IgD-negative memory B cell (primary cell): ENCODE measurements around the gene CYP2D6. TPM values are rescaled to one million over a fixed set of nuclear protein-coding genes. Genes with fewer than 3 reads are reported as not detected.
"Not testable (repeated sequence)": the region's sequence is repeated elsewhere in the genome, so short reads cannot be mapped to it uniquely, and the experiment has no call there.

Source experiments
- H3K27ac Mint-ChIP-seq, 3 donors: one replicate each; pipeline ENCODE4 v1.8.0; 2020 to 2022; ENCODE audit warnings: mild to moderate bottlenecking in 3 of 3, mixed read lengths in 3 of 3, moderate library complexity in 1 of 3
- H3K27me3 Mint-ChIP-seq: one replicate; pipeline ENCODE4 v1.8.0; 2021; ENCODE audit warnings: mixed read lengths
- H3K36me3 Mint-ChIP-seq: one replicate; pipeline ENCODE4 v1.8.0; 2020; ENCODE audit warnings: mild to moderate bottlenecking, mixed read lengths
- H3K4me1 Mint-ChIP-seq, 3 donors: one replicate each; pipeline ENCODE4 v1.8.0; 2020 to 2022; ENCODE audit warnings: mixed read lengths in 3 of 3, mild to moderate bottlenecking in 1 of 3
- H3K4me3 Mint-ChIP-seq, 4 donors: one replicate each; pipeline ENCODE4 v1.8.0; 2020 to 2022; ENCODE audit warnings: mild to moderate bottlenecking in 4 of 4, mixed read lengths in 4 of 4, moderate library complexity in 3 of 4
- H3K9me3 Mint-ChIP-seq, 3 donors: one replicate each; pipeline ENCODE4 v1.8.0; 2020 to 2021; ENCODE audit warnings: mixed read lengths in 3 of 3, mild to moderate bottlenecking in 1 of 3
- polyA plus RNA-seq: library from polyadenylated mRNA; unstranded; fragments of 300-500 nt; fragmentation: Illumina TruSeq; gene quantifications from one replicate; pipeline ENCODE4 v1.2.3, GENCODE V29; 2021

Gene CYP2D6
- polyA plus RNA-seq, 1 donor from 2014 or later: not detected

GRCh38 chr22:42128776-42129694, 1.6 kb downstream of the CYP2D6 start:
- not testable (repeated sequence) for H3K27ac Mint-ChIP-seq, H3K4me3 Mint-ChIP-seq, H3K36me3 Mint-ChIP-seq, H3K9me3 Mint-ChIP-seq, H3K27me3 Mint-ChIP-seq, H3K4me1 Mint-ChIP-seq

GRCh38 chr22:42128007-42128406, 2.6 kb downstream of the CYP2D6 start:
- not testable (repeated sequence) for H3K4me1 Mint-ChIP-seq, H3K27ac Mint-ChIP-seq, H3K9me3 Mint-ChIP-seq, H3K27me3 Mint-ChIP-seq, H3K4me3 Mint-ChIP-seq, H3K36me3 Mint-ChIP-seq

GRCh38 chr22:42127606-42128005, 3.0 kb downstream of the CYP2D6 start:
- H3K27ac Mint-ChIP-seq: no peak overlapping the region
- no peaks in the 10 kb centered on the region for H3K36me3 Mint-ChIP-seq
- H3K4me3 Mint-ChIP-seq: no peak overlapping the region
- no peaks in the 10 kb centered on the region for H3K27me3 Mint-ChIP-seq
- H3K9me3 Mint-ChIP-seq: no peaks in the 10 kb centered on the region
- no peaks in the 10 kb centered on the region for H3K4me1 Mint-ChIP-seq

DNA sequence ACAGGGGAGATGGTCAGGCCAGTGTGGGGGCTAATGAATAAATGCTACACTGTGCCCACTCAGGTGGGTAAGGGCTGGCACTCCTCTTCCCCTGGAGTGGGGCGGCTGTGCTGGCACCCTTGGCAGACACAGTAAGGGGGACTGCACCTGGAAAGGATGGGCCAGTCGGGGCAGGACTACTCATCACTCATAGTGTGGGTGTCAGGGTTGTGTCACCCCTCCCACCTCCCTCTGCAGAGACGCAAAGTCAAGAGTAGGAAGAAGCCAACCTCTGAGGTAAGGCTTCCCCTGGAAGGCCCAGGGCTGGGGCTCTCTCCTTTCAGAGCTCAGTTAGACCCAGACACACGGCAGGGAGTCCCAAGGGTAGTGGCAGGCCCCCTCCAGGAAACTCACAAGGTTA, 7.1 kb downstream of the CYP2D6 start:
- H3K4me3 Mint-ChIP-seq, H3K36me3 Mint-ChIP-seq, H3K27ac Mint-ChIP-seq, H3K27me3 Mint-ChIP-seq, H3K9me3 Mint-ChIP-seq: not testable (repeated sequence)
- peaks cover 12 to 16% (median 16%) of the 10 kb centered on the region in 3 donors for H3K4me1 Mint-ChIP-seq

- peak overlapping the region; percentile 2 to 84 (median 59) for H3K4me3 Mint-ChIP-seq
Observed at GRCh38 chr22:42120231-42121021, 10.2 kb downstream of the CYP2D6 start.

GRCh38 chr22:42116848-42117424, 13.7 kb downstream of the CYP2D6 start:
- Mint-ChIP-seq H3K9me3 (peaks cover 5 to 6% (median 5%) of the 10 kb centered on the region in 3 donors), H3K36me3 (no peaks in the 10 kb centered on the region), H3K27me3 (peaks cover 1% of the 10 kb centered on the region), H3K4me3 (no peak overlapping the region), H3K4me1 (peaks cover 9 to 16% (median 16%) of the 10 kb centered on the region in 3 donors), H3K27ac (no peak overlapping the region)

More at GRCh38 chr22:42120231-42121021, 10.2 kb downstream of the CYP2D6 start:
- H3K9me3 Mint-ChIP-seq, H3K27me3 Mint-ChIP-seq, H3K36me3 Mint-ChIP-seq: not testable (repeated sequence)
- Mint-ChIP-seq H3K4me1 (peaks cover 12 to 16% (median 16%) of the 10 kb centered on the region in 3 donors), H3K27ac (peak overlapping the region in 1 of 3 donors; percentile 60)

- not testable (repeated sequence) for H3K9me3 Mint-ChIP-seq, H3K4me3 Mint-ChIP-seq, H3K4me1 Mint-ChIP-seq, H3K27ac Mint-ChIP-seq, H3K36me3 Mint-ChIP-seq, H3K27me3 Mint-ChIP-seq
Observed at GRCh38 chr22:42115420-42115830, 15.2 kb downstream of the CYP2D6 start.

DNA sequence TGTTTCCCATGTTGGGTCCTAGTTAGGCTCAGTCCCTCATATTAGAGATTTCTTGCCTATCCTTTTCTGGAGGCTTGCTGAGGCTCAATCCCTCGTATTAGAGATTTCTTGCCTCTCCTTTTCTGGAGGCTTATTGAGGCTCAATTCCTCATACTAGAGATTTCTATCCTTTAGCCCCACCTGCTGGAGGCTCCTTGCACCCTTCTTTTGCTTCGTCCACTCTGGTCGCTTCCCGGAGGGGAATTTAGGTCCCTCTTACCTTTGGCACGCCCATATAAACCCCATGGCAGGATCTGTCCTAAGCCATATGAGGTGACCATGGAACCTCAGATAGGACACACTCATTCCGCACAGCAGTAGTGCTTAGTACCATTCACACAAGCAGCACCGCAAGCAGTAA, 15.9 kb downstream of the CYP2D6 start:
- Mint-ChIP-seq H3K4me1 (peaks cover 0 to 4% (median 3%) of the 10 kb centered on the region in 3 donors), H3K36me3 (no peaks in the 10 kb centered on the region), H3K27me3 (no peaks in the 10 kb centered on the region), H3K9me3 (peaks cover 5 to 6% (median 5%) of the 10 kb centered on the region in 3 donors), H3K4me3 (no peak overlapping the region), H3K27ac (no peak overlapping the region)

- not testable (repeated sequence) for H3K27ac Mint-ChIP-seq, H3K4me1 Mint-ChIP-seq, H3K36me3 Mint-ChIP-seq, H3K27me3 Mint-ChIP-seq, H3K9me3 Mint-ChIP-seq, H3K4me3 Mint-ChIP-seq
Observed at GRCh38 chr22:42112793-42113192, 17.8 kb downstream of the CYP2D6 start.

GRCh38 chr22:42111798-42112197, 18.8 kb downstream of the CYP2D6 start:
- Mint-ChIP-seq H3K27ac (no peak overlapping the region), H3K4me1 (no peaks in the 10 kb centered on the region), H3K27me3 (no peaks in the 10 kb centered on the region), H3K36me3 (no peaks in the 10 kb centered on the region), H3K9me3 (peaks cover 5 to 6% (median 5%) of the 10 kb centered on the region in 3 donors), H3K4me3 (no peak overlapping the region)

GRCh38 chr22:42108848-42109247, 21.8 kb downstream of the CYP2D6 start:
- H3K36me3 Mint-ChIP-seq: no peaks in the 10 kb centered on the region
- peaks cover 0 to 7% (median 6%) of the 10 kb centered on the region in 3 donors for H3K9me3 Mint-ChIP-seq
- H3K27ac Mint-ChIP-seq: no peak overlapping the region
- H3K27me3 Mint-ChIP-seq: no peaks in the 10 kb centered on the region
- no peaks in the 10 kb centered on the region for H3K4me1 Mint-ChIP-seq
- H3K4me3 Mint-ChIP-seq: no peak overlapping the region

DNA sequence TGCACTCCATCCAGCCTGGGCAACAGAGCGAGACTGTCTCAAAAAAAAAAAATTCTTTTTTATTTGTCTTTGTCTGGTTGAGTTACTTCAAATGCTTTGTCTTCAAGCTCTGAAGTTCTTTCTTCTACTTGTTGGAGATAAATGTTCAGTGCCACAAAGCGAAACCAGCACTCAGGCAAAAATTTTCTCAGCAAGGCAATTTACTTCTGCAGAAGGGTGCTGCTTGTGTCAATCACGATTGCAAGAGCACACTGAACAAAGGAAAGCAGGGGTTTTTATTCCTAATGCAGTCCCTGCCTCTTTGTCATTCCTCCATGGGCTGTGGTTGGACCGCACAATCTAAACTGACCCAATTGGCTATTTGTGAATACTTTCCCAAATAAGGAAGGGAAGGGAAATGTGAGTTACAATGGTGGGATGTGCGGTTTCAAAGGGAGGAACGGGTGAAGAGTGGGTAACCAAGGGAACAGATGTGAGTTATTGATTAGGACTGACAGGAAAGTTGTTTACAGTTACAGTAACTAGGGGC, 26.2 kb downstream of the CYP2D6 start:
- H3K36me3 Mint-ChIP-seq, H3K27ac Mint-ChIP-seq, H3K27me3 Mint-ChIP-seq, H3K4me1 Mint-ChIP-seq, H3K4me3 Mint-ChIP-seq: not testable (repeated sequence)
- H3K9me3 Mint-ChIP-seq: peaks cover 0 to 15% (median 13%) of the 10 kb centered on the region in 3 donors

DNA sequence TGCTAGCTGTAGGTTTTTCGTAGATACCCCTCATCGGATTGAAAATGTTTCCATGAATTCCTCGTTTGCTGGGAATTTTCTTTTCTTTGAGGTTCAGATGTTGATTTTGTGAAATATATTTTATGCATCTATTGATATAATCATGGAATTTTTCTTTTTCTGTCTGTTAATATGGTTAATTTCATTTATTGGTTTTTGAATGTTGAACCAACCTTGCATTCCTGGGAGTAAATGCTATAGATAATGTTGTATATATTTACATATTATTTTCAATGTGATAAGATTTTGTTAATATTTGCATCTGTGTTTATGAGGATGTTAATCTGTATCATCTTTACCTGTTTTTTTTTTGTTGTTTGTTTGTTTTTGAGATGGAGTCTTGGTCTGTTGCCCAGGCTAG, 29.4 kb downstream of the CYP2D6 start:
- Mint-ChIP-seq H3K27ac (no peak overlapping the region), H3K4me1 (peaks cover 0 to 3% (median 0%) of the 10 kb centered on the region in 3 donors), H3K4me3 (no peak overlapping the region), H3K27me3 (no peaks in the 10 kb centered on the region), H3K9me3 (peaks cover 0 to 15% (median 13%) of the 10 kb centered on the region in 3 donors), H3K36me3 (peaks cover 7% of the 10 kb centered on the region)

- H3K4me1 Mint-ChIP-seq: peaks cover 15 to 24% (median 20%) of the 10 kb centered on the region in 3 donors
- H3K4me3 Mint-ChIP-seq: peak overlapping the region; percentile 95 to 99 (median 98)
- H3K27me3 Mint-ChIP-seq: no peaks in the 10 kb centered on the region
- peak overlapping the region; percentile 92 to 99 (median 99) for H3K27ac Mint-ChIP-seq
- peaks cover 4% of the 10 kb centered on the region for H3K36me3 Mint-ChIP-seq
- no peaks in the 10 kb centered on the region for H3K9me3 Mint-ChIP-seq
Observed at GRCh38 chr22:42091455-42091782, 39.2 kb downstream of the CYP2D6 start.
